H9 (cell line): ENCODE data around the gene ACACB. TPM values are rescaled to one million over a fixed set of nuclear protein-coding genes. Genes with fewer than 3 reads are reported as not detected.

Experiments
- DNase-seq: peaks from one replicate; pipeline ENCODE4 v3.0.0-alpha.2; 2017
- H2AFZ ChIP-seq: one replicate; pipeline ENCODE4 v1.6.1; 2013; ENCODE audit warnings: mild to moderate bottlenecking, low read length, control low read depth, moderate library complexity
- H2AK5ac ChIP-seq: 2 replicates; pipeline ENCODE4 v1.6.1; 2013; ENCODE audit warnings: low read length, control low read depth, mixed read lengths; ENCODE audit not compliant: insufficient read length
- H2BK120ac ChIP-seq: one replicate; pipeline ENCODE4 v1.6.1; 2013; ENCODE audit warnings: low read depth, mild to moderate bottlenecking, low read length, control low read depth, inconsistent platforms; ENCODE audit not compliant: poor library complexity, severe bottlenecking
- H2BK12ac ChIP-seq: 2 replicates; pipeline ENCODE4 v1.6.1; 2013; ENCODE audit warnings: low read length, control low read depth, mixed read lengths, low read depth; ENCODE audit not compliant: insufficient read length
- H2BK15ac ChIP-seq: 2 replicates; pipeline ENCODE4 v1.6.1; 2013; ENCODE audit warnings: low read depth, low read length, control low read depth
- H2BK20ac ChIP-seq: one replicate; pipeline ENCODE4 v1.6.1; 2013; ENCODE audit warnings: low read depth, mild to moderate bottlenecking, low read length, control low read depth, inconsistent platforms; ENCODE audit not compliant: poor library complexity, severe bottlenecking
- H2BK5ac ChIP-seq: 2 replicates; pipeline ENCODE4 v1.6.1; 2013; ENCODE audit warnings: low read length, control low read depth, mixed read lengths; ENCODE audit not compliant: insufficient read length
- H3K14ac ChIP-seq: 2 replicates; pipeline ENCODE4 v1.6.1; 2013; ENCODE audit warnings: low read length, control low read depth; ENCODE audit not compliant: insufficient read depth
- H3K18ac ChIP-seq: 2 replicates; pipeline ENCODE4 v1.6.1; 2013; ENCODE audit warnings: low read depth, mild to moderate bottlenecking, mixed read lengths, low read length, control low read depth; ENCODE audit not compliant: insufficient read length
- H3K23ac ChIP-seq: 2 replicates; pipeline ENCODE4 v1.6.1; 2013; ENCODE audit warnings: low read length, control low read depth, mixed read lengths, low read depth; ENCODE audit not compliant: insufficient read length
- H3K23me2 ChIP-seq: 2 replicates; pipeline ENCODE4 v1.6.1; 2013; ENCODE audit warnings: low read depth, mild to moderate bottlenecking, mixed read lengths, low read length, control low read depth; ENCODE audit not compliant: insufficient read length, poor library complexity, severe bottlenecking
- H3K27ac ChIP-seq: 2 replicates; pipeline ENCODE4 v1.5.1; 2013; ENCODE audit warnings: low read length, control low read depth, mixed read lengths, low read depth; ENCODE audit not compliant: insufficient read length
- H3K27me3 ChIP-seq: 2 replicates; pipeline ENCODE4 v1.6.1; 2013; ENCODE audit warnings: low read length, control low read depth, inconsistent platforms; ENCODE audit not compliant: insufficient read depth
- H3K4ac ChIP-seq: 2 replicates; pipeline ENCODE4 v1.6.1; 2013; ENCODE audit warnings: low read depth, mild to moderate bottlenecking, control low read depth, inconsistent platforms, low read length, moderate library complexity
- H3K4me1 ChIP-seq: 2 replicates; pipeline ENCODE4 v1.6.1; 2013; ENCODE audit warnings: low read length, control low read depth, inconsistent platforms; ENCODE audit not compliant: insufficient read depth
- H3K4me2 ChIP-seq: 2 replicates; pipeline ENCODE4 v1.6.1; 2013; ENCODE audit warnings: low read length, control low read depth, mixed read lengths; ENCODE audit not compliant: insufficient read length, insufficient read depth
- H3K56ac ChIP-seq: 2 replicates; pipeline ENCODE4 v1.6.1; 2013; ENCODE audit warnings: low read depth, mild to moderate bottlenecking, mixed read lengths, low read length, control low read depth; ENCODE audit not compliant: insufficient read length
- H3K79me1 ChIP-seq: 2 replicates; pipeline ENCODE4 v1.6.1; 2013; ENCODE audit warnings: low read depth, mild to moderate bottlenecking, moderate library complexity, low read length, control low read depth, inconsistent platforms; ENCODE audit not compliant: insufficient read depth, poor library complexity, severe bottlenecking
- H3K79me2 ChIP-seq: 2 replicates; pipeline ENCODE4 v1.6.1; 2013; ENCODE audit warnings: low read length, control low read depth, inconsistent platforms; ENCODE audit not compliant: insufficient read depth
- H3K9ac ChIP-seq: 2 replicates; pipeline ENCODE4 v1.6.1; 2013; ENCODE audit warnings: low read length, control low read depth, mixed read lengths; ENCODE audit not compliant: insufficient read length; ENCODE audit errors: extremely low read depth
- H3K9me3 ChIP-seq: one replicate; pipeline ENCODE4 v1.6.1; 2013; ENCODE audit warnings: low read depth, low read length, inconsistent platforms; ENCODE audit not compliant: control insufficient read depth
- H3T11ph ChIP-seq: one replicate; pipeline ENCODE4 v1.6.1; 2013; ENCODE audit warnings: mild to moderate bottlenecking, low read length, control low read depth, inconsistent platforms
- H4K20me1 ChIP-seq: one replicate; pipeline ENCODE4 v1.6.1; 2013; ENCODE audit not compliant: control insufficient read depth, insufficient read length, insufficient read depth
- H4K5ac ChIP-seq: 2 replicates; pipeline ENCODE4 v1.6.1; 2013; ENCODE audit warnings: low read depth, mild to moderate bottlenecking, mixed read lengths, low read length, control low read depth; ENCODE audit not compliant: insufficient read length
- H4K8ac ChIP-seq: replicated peaks from 2 replicates; pipeline ENCODE4 v1.6.1; 2013; ENCODE audit warnings: low read length, control low read depth, mixed read lengths, low read depth; ENCODE audit not compliant: insufficient read length
- H4K91ac ChIP-seq: 2 replicates; pipeline ENCODE4 v1.6.1; 2013; ENCODE audit warnings: low read depth, mild to moderate bottlenecking, moderate library complexity, mixed read lengths, low read length, control low read depth; ENCODE audit not compliant: insufficient read length
- H3K27ac Mint-ChIP-seq, 3 experiments: 2 replicates in 2 of 3; 3 replicates in 1 of 3; pipeline ENCODE4 v1.8.0; 2020 to 2021; ENCODE audit warnings: mixed read lengths in 3 of 3, mild to moderate bottlenecking in 1 of 3, moderate library complexity in 1 of 3
- H3K27me3 Mint-ChIP-seq: 2 replicates; pipeline ENCODE4 v1.8.0; 2021; ENCODE audit warnings: low read depth, mild to moderate bottlenecking, moderate library complexity, mixed read lengths
- H3K36me3 Mint-ChIP-seq, 3 experiments: 2 replicates in 2 of 3; 3 replicates in 1 of 3; pipeline ENCODE4 v1.8.0; 2020 to 2021; ENCODE audit warnings: low read depth in 3 of 3, mixed read lengths in 3 of 3; ENCODE audit not compliant: insufficient read depth in 1 of 3
- H3K4me1 Mint-ChIP-seq, 2 experiments: 2 replicates each; pipeline ENCODE4 v1.8.0; 2020; ENCODE audit warnings: mixed read lengths in 2 of 2
- H3K4me3 Mint-ChIP-seq, 2 experiments: 2 replicates in 1 of 2; 3 replicates in 1 of 2; pipeline ENCODE4 v1.8.0; 2020 to 2021; ENCODE audit warnings: mild to moderate bottlenecking in 2 of 2, mixed read lengths in 2 of 2, moderate library complexity in 1 of 2
- H3K9me3 Mint-ChIP-seq, 2 experiments: 2 replicates in 1 of 2; 3 replicates in 1 of 2; pipeline ENCODE4 v1.8.0; 2020; ENCODE audit warnings: mild to moderate bottlenecking in 2 of 2, mixed read lengths in 2 of 2, moderate library complexity in 1 of 2
- CTCF ChIP-seq: fragments of 200-600 bp; sonication (generic); conservative IDR thresholded peaks from 3 replicates; pipeline ENCODE4 v1.8.0; 2021; ENCODE audit warnings: antibody characterized with exemption, mild to moderate bottlenecking
- WGBS: extraction: QIAGEN DNeasy Blood & Tissue Kit; methylation state at CpG from one replicate; pipeline ENCODE4 v1.1.7; 2013; ENCODE audit warnings: missing lambda C conversion rate, low lambda C conversion rate, mixed read lengths; ENCODE audit not compliant: insufficient read length; ENCODE audit errors: extremely low coverage; 5-methylcytosine and 5-hydroxymethylcytosine counted together
- total RNA-seq: library from RNA; stranded (reverse); gene quantifications from 2 replicates; pipeline ENCODE4 v1.2.1, GENCODE V29; 2021

Gene ACACB
- total RNA-seq, 1 experiment from 2014 or later = 14.2 TPM

- Mint-ChIP-seq H3K4me3 (no peak overlapping the region; a peak in 1 of 5 replicates), H3K9me3 (no peaks in the 10 kb centered on the region; a peak in 1 of 5 replicates), H3K27me3 (no peaks in the 10 kb centered on the region; the same call in 1 of the 2 replicates), H3K27ac (no peak overlapping the region), H3K36me3 (peaks cover 0 to 12% (median 7%) of the 10 kb centered on the region in 3 experiments; a peak in 3 of 7 replicates), H3K4me1 (peaks cover 8 to 19% of the 10 kb centered on the region in 2 experiments)
- no peaks in the 10 kb centered on the region; the same call in 1 of the 2 replicates for H3K4me1 ChIP-seq
- H3K14ac ChIP-seq = no peak overlapping the region
- no peak overlapping the region for H3K4ac ChIP-seq
- no peaks in the 10 kb centered on the region for H3K79me1 ChIP-seq
- no peak overlapping the region for H4K5ac ChIP-seq
- no peak overlapping the region for H2BK5ac ChIP-seq
- no peak overlapping the region for H4K91ac ChIP-seq
- H3K18ac ChIP-seq = no peak overlapping the region
- H3K56ac ChIP-seq = no peak overlapping the region
- H4K8ac ChIP-seq = no peak overlapping the region
- H3K9ac ChIP-seq = no peak overlapping the region
- no peak for DNase-seq
- H3K79me2 ChIP-seq = no peaks in the 10 kb centered on the region
- no peak overlapping the region for H2BK120ac ChIP-seq
- H2AFZ ChIP-seq = no peak overlapping the region
- H2BK20ac ChIP-seq = no peak overlapping the region
- no peak overlapping the region for H2AK5ac ChIP-seq
- WGBS = no CpG with 5 or more reads among the region's 3 CpGs
- no peak overlapping the region for H3K27ac ChIP-seq
- no peak overlapping the region for H3K4me2 ChIP-seq
- no peak overlapping the region for H2BK15ac ChIP-seq
- H4K20me1 ChIP-seq = no peaks in the 10 kb centered on the region
- no peaks in the 10 kb centered on the region for H3K9me3 ChIP-seq
- no peak for TF ChIP-seq CTCF
- no peak overlapping the region for H3K23ac ChIP-seq
- H3T11ph ChIP-seq = no peak overlapping the region
- H3K23me2 ChIP-seq = no peaks in the 10 kb centered on the region
- no peaks in the 10 kb centered on the region for H3K27me3 ChIP-seq
- no peak overlapping the region for H2BK12ac ChIP-seq
These were observed 147.1 kb downstream of the ACACB start for GRCh38 chr12:109263439-109263838.
